Stimulated activated CD4-positive, alpha-beta T cell treated with anti-CD3 and anti-CD28 coated beads, Interleukin-15, amount 100 ng/mL, for 1 hour (primary cell): ENCODE data around the gene GUCY2C.
"Not testable (repeated sequence)": the region's sequence is repeated elsewhere in the genome, so short reads cannot be mapped to it uniquely, and the experiment has no call there.

Source experiments
- DNase-seq, 2 donors: peaks; one replicate each; pipeline ENCODE4 v3.0.0-alpha.2; 2020; ENCODE audit warnings: low read depth in 1 of 2, low spot score in 1 of 2

The GUCY2C gene

DNA sequence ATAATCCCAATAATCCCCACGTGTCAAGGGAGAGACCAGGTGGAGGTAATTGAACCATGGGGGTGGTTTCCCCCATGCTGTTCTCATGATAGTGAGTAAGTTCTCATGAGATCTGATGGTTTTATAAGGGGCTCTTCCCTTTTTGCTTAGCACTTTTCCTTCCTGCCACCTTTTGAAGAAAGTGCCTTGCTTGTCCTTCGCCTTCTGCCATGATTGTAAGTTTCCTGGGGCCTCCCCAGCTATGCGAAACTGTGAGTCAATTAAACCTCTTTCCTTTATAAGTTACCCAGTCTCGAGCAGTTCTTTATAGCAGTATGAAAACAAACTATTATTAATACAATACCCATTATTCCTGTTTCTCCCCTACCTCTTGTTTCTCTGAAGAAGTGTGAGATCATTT, 14.2 kb downstream of the GUCY2C start:
- not testable (repeated sequence) for DNase-seq

DNA sequence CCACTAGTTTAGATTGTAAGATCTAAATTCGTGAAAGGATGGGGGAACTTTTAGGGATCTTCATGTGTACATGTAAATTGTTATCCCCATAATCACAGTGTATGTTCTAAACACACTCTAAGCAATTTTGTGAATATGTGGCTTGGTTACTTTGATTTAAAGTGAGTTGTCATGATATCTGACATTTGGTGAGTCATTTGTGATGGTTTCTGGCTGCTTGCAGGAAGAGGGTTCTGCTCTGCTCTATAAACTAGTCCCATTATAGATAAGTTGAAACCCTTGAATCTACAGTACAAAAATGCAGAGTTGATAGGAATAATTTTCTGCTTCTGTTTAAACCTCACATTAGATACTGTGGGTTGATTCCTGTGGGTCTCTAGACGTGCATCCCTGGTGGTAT, 14.8 kb downstream of the GUCY2C start:
- no peak for DNase-seq

DNA sequence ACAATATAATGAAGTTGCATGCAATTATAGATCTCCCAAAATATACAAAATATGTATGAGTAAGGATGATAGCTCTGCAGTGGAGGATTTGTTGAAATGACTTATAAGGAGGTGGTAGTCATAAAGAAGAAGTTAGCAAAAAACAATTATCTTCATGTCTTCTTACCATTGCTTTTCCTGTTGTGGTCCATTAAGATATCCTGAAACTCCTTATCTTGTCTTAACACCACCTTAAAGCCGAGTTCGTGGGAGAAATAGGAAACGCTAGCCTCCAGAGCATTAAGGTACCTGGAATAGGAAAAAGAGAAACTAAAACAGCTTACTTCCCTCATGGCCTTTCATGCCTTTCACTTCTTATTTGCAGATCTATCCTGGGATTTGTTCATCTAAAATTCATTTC, 15.2 kb downstream of the GUCY2C start:
- no peak for DNase-seq

DNA sequence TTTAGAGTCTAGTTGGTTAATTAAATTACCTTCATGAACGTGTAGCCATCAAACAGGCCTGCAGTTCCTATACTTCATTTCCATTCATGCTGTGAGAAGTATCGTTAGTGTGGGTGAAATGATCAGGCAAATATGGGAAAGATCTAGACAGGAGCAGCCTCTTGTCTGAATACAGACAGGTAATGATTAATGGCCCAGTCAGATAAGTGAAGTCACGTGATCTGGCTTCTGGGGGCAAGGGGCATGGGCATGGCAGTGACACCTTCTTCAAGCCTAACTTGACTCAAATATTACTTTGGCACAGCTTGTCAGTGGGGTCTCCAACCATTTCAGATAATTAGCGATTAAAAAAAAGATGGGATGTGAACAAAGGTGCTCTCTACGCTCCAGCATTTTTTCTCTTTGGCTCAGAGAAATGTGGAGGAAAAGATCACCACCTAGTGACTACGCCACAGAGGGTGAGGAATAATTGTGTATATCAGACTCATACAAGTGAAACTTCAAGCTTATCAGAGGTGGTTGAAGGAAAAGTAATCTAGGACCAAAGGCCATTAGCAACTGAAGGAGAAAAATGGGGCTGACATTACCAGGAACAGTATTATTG, 17.8 kb downstream of the GUCY2C start:
- DNase-seq, result no peak

DNA sequence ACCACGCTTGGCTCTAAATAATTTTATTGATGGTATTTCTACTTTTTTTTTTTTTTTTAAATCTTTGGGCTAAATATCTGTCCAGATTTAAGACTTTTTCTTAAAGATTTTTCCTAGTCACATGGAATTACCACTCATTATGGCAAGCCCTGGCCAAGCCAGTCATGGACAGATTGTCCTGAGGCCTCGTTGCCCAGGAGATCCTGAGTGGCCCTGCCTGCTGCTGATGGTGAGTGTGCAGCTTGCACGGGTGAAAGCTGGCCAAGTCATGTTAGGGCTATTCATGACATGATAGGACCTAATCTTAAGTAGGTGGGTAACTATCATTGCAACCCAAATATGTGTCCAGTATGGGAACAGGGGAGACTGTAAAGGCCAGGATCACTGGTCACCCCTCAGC, 27.8 kb downstream of the GUCY2C start:
- no peak for DNase-seq

DNA sequence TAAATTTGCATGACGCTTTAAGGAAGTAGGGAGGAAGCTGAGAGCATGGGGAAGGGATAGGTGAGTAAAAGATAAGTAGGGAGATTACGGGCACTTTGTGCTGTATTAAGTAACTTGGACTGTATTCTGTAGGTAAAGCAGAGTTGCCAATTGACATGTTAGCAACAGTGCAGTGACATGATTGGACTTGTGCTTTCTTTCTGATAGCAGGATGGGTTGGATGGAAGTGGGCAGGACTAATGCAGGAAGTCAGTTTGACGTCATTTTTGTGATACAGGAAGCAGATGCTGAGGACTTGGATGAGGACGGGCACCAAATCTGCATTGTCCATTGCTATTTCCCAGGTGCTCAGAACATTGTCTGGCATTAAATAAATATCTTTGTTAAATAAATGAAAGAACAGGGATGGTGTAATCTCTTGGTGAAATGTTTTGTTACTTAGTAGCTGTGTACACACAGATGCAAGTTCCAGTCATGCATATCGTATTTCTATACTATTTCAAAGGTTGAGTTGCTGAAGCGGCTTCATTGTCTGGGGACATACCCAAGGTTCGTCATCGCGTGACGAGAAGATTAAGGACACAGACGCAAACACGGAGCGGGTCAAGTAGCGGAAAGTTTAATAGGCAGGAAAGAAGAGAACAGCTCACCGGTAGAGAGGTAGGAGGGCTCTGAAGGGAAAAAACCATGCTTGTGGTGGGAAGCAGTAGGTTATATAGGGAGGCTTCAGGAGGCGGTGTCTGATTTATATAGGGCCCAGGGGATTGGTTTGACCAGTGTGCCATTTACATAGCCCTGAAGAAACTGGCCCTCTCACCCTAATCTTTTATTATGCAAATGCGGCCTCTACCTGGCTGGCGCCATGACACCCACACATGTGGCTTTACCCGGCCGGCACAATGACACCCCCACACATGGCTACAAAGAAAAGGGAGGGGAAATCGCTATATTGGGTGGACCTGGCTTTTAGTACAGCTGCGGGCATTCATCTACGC, 30.7 kb downstream of the GUCY2C start:
- DNase-seq, result no peak

DNA sequence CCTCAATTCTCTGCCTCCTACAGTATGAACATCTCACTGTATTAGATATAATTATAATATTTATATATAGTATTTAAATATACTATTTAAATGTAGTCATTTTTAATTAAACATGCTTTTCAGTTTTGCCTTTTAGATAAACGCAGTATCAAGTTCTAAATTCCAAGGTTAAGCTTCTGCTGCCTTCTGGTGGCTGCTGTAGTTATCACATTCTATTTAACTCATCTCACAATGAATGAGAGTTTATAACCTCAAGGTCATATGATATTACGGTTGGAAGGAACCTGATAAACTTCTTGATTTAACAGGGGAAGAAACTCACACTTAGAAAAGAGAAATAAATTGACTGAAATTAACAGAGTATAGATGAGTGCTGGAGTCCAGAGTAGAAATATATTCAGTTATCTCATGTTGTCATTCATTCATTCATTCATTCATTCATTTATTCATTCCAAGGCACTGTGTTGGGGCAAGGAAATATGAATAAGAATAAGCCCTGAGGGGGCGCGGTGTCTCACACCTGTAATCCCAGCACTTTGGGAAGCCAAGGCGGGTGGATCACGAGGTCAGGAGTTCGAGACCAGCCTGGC, 31.9 kb downstream of the GUCY2C start:
- DNase-seq, result no peak

DNA sequence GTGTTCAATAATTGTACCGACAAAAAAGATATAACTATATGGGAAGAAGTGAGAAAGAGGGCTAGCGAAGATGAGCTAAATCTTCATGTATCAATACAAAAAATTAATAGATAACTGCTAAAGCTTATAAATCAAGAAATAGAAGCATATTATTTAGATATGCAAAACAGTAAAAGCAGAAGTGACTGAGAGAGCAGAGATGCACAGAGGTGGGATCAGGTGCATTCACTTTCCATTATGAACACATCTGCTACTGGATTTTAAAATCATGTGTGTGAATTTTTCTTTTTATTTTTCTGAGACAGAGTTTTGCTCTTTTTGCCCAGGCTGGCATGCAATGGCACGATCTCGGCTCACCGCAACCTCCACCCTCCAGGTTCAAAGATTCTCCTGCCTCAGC, 33.4 kb downstream of the GUCY2C start:
- no peak for DNase-seq

DNA sequence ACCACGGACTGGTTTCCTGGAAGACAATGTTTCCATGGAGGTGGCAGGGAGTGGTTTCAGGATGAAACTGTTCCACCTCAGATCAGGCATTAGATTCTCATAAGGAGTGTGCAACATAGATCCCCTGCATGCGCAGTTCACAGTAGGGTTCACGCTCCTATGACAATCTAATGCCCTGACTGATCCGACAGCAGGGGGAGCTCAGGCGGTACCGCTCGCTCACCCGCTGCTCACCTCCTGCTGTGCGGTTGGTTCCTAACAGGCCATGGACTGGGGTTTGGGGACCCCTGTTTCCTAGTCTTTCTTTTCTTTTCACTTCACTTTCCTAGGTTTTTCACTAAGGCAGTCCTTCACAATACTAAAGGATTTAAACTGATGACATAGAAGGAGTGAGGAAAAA, 39.6 kb downstream of the GUCY2C start:
- DNase-seq, result no peak

DNA sequence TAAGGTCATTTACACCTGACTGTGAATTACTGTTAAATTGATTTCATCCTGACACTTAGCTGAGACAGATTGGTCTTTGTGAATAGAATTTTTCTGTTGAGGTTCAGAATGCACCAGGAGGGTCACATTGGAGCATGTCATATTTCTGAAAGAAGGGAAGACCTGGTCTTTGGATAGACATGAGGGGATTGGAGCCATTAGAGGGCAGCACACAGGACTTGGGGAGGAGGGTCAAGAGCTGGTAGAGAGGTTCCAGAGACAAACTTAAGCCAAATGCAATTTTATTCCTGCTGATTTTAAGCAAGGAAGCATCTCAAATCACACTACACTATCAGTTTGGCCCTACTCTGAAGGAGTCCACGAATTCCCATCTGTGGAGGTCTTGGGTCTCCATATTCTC, 41.1 kb downstream of the GUCY2C start:
- no peak for DNase-seq

DNA sequence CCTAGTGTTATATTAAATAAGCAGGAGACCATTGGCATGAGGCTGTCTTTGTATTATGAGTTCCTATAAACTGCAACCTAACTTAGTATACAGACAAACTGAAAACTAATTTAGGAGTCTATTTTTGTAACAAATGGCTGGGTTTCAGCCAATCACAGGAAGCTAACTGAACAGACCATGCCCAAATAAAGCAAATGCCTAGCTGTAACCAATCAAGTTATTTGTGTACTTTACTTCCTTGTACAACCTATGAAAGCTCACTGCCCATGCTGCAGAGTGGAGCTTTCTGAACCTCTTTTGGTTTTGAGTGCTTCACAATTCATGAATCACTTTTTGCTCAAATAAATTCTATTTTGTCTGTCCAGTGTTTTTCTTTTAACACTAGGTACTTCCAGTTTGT, 41.6 kb downstream of the GUCY2C start:
- no peak for DNase-seq

DNA sequence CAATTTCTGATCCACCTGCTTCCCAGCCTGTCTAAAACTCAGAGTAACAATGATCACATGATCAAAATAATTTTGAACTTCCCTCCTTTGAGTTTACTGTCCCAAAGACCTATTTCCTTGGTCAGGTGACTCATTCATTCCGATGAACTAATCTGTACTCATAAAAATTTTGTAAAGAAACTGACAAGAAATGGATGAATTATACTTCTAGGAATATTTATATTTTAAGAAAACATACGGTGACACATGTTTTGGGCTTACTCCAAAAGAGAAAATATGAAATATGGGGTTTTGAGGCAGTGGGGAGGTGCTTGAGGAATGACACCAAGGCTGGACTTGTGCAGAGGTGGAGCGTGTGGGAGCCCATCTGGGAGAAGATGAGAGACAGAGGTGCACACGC, 42.0 kb downstream of the GUCY2C start:
- DNase-seq, result no peak

DNA sequence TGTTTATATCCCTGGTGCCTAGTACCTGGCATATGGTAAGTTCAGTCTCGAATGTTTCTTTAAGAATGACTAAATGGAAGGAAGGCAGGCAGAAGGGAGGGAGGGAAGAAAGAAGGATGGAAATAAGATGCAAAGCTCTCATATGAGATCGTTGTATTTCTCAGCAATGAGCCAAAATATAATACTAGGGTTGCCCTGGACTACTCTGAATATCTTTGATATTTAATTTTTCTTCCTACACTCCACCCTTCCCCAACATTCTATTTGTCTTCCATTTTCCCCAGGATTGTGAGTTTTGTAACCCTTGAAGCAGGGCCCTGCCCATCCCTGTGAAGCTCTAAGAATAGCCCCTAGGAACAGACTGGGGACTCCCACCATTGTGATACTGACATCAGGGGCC, 43.9 kb downstream of the GUCY2C start:
- no peak for DNase-seq

DNA sequence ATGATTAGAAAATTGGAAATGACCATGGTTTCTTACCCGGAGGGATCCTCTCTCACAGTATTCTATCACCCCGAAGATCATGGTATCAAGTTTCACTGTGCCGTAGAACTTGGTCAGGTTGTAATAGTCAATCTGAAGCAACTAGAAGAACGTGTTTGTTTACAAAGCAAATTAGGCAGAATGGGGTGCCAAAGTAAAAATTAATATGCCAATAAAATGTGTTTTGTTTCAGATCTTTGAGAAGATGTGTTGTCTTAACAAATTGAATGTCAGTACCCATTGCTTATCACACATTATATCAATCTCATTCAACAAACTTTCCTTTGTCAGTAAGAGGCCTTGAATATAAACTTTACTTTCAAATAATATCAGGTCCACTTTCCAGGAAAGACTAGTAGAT, 45.0 kb downstream of the GUCY2C start:
- DNase-seq, result no peak

DNA sequence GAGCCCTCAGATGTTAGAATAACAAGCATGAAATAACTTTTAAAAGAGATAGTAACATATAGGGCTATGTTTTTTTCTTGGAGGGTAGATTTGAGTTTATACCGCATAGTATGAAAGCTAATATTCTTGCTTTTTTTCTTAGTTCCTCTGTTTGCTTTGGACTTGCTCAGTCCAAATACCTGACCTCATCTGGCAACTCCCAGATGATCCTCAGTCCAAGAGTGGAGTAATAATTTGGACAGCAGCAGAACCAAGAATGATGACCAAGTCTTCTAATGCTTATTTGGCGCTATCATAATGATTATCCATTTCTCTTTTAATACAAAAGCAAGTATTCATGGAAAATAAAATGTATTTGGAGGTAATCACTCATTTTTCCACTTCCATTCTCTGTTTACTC, 45.6 kb downstream of the GUCY2C start:
- DNase-seq, result no peak

DNA sequence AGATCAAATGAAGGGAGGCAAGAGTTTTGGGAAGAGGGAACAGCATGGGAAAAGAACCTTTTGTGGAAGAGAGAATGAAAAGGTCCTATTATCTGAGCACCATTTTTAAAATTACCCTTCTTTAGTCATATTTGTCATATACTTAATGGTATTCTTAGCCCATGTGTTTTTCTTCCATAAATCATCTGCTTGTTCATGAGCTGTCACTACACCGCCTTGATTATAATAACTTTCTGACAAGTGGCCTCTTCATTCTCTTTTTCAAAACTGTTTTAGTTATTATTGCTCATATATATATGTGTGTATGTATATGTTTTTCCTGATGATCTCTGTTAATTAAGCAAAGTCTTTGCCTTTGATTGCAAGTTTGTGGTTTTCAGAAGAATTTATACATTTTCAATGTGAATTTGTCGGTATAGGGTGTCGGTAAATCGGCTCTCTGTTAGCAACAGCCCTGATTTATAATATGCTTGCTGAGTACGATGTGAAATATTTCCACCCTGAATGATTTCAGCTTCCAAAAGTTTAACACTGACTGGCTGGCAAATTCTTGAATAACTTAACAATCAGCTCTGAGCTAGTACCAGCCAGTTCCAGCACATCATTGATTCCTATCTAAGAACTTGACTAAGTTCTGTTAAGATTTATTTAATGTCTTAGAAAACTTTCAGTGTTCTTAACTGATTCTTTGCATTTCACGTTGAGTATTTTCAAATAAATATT, 49.2 kb downstream of the GUCY2C start:
- DNase-seq, result no peak

DNA sequence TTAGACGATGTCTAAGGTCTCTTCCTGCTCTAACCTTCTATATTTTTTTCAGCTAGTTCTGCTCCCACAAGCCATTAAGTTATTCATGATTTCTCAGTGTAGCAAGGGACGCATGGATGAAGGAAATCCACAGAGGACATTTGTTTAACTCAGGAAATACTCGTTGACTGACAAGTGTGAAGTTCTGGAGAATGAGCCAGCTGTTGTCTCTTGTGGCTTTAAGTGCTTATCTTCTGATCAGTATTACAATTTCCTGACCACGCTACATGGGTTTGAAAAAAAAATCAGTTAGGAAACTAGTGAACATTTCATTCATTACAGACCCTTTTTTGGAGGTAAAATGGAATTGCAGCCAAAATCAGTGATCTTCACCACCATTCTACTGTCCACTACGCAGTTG, 53.1 kb downstream of the GUCY2C start:
- DNase-seq, result no peak

DNA sequence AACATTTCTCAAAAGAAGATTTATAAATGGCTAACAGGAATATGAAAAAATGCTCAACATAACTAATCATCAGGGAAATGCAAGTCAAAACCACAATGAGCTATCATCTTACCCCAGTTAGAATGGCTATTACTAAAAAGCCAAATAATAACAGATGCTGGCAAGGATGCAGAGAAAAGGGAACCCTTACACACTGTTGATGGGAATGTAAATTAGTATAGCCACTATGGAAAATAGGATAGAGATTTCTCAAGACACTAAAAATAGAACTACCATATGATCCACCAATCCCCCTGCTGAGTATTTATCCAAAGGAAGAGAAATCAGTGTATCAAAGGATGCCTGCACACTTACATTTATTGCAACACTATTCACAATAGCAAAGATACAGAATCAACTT, 58.3 kb downstream of the GUCY2C start:
- no peak for DNase-seq

DNA sequence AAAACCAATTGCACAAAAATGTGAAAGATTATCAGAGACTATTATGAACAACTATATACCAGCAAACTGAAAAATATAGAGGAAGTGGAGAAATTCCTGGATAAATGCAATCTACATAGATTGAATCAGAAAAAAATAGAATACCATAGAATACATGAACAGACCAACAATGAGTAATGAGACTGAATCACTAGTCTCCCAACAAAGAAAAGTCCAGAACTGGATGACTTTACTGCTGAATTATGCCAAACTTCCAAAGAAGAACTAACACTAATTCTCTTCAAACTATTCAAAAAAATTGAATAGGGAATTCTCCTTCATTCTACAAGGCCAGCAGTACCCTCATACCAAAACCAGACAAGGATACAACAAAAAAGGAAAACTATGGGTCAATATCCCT, 60.6 kb downstream of the GUCY2C start:
- DNase-seq, result no peak

DNA sequence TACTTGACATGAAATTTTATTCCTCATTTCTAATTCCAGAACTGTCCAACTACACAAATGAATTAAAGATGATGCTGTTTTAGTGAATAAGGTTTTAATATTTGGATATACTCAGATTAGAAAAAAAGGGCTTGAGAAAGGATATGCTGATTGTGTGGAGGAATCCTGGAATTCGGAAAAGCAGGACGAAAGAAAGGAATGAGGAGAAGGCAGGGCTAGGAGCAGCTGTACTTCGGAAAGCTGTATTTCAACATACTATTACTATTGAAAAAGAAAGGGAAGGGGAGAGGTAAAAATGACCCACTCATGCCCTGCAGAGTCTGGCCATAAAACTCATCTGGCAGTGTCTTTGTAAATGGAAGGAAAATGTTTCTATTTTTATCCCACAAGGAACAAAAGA, 65.6 kb downstream of the GUCY2C start:
- DNase-seq, result no peak

DNA sequence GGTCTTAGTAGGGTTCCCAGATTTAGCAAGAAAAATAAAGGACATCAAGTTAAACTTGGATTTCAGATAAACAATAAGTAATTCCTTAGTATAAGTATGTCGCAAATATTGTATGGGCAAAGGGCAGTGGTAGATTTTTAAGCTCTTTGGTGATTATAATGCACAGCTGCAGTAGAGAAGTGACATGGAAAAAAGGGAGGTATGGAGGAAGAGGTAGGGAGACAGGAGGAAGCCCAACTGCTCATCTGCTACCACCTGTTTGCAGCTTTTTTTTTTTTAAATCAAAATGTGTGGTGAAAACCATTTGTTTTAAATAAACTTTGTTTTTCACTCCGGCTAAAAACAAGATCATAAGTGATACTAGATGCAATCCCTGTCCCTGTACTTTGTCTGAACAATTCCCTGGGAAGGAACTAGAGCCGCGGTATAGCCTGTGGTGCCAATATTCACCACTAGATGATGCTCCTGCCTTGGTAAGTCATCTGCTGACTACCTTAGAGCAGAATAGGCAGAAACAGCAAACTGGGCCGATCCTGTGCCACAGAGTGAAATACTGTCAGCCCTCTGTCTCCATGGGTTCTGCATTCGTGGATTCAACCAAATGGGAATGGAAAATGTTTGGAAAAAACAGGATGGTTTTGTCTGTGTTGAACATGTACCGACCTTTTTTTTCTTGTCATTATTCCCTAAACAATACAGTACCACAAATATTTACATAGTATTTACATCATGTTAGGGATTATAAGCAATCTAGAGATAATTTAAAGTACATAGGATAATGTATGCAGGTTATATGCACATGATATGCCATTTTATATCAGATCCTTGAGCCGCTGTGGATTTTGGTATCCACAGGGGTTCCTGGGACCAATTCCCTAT, 66.3 kb downstream of the GUCY2C start:
- DNase-seq, result peak; percentile 9 to 32
